ENCODE data around the gene CMSS1. TPM values are rescaled to one million over a fixed set of nuclear protein-coding genes. Genes with fewer than 3 reads are reported as not detected.

CMSS1 gene
- total RNA-seq, 1 donor from 2014 or later = 9.2 TPM

DNA sequence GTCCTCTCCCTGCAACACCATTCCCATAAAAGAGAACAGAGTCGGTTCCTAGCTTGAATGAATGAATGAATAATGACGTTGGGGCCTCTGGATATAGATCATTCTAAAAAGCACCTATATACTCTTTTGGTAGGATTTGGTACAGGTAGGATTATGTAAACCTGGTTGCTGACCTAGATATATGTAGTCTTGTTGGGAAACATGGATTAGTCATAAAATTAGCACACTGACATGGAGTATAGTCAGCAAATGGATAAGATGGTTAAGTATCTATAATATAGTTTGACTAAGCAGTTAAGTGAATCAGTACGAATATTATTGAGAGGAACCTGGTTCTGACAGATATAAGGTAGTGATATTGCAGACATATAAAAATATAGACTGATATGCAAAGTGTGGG is 154.1 kb downstream of the CMSS1 start:
- intact Hi-C loops (cut with DNase I) = no loop called here
- no peaks in the 10 kb centered on the region for H3K9me3 ChIP-seq
- peak overlapping the region; percentile 76 to 79 for H3K27ac ChIP-seq
- no peaks in the 10 kb centered on the region for H3K36me3 ChIP-seq
- TF ChIP-seq, protein P1, sequence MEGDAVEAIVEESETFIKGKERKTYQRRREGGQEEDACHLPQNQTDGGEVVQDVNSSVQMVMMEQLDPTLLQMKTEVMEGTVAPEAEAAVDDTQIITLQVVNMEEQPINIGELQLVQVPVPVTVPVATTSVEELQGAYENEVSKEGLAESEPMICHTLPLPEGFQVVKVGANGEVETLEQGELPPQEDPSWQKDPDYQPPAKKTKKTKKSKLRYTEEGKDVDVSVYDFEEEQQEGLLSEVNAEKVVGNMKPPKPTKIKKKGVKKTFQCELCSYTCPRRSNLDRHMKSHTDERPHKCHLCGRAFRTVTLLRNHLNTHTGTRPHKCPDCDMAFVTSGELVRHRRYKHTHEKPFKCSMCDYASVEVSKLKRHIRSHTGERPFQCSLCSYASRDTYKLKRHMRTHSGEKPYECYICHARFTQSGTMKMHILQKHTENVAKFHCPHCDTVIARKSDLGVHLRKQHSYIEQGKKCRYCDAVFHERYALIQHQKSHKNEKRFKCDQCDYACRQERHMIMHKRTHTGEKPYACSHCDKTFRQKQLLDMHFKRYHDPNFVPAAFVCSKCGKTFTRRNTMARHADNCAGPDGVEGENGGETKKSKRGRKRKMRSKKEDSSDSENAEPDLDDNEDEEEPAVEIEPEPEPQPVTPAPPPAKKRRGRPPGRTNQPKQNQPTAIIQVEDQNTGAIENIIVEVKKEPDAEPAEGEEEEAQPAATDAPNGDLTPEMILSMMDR (IDR thresholded peaks at IDR 0.05) = no peak
- H3K27me3 ChIP-seq = no peaks in the 10 kb centered on the region
- no peak for DNase-seq (ENCODE audit: low spot score in 2 of 2)
- no peak overlapping the region for H3K4me3 ChIP-seq
- peaks cover 3 to 16% of the 10 kb centered on the region in 2 donors for H3K4me1 ChIP-seq

DNA sequence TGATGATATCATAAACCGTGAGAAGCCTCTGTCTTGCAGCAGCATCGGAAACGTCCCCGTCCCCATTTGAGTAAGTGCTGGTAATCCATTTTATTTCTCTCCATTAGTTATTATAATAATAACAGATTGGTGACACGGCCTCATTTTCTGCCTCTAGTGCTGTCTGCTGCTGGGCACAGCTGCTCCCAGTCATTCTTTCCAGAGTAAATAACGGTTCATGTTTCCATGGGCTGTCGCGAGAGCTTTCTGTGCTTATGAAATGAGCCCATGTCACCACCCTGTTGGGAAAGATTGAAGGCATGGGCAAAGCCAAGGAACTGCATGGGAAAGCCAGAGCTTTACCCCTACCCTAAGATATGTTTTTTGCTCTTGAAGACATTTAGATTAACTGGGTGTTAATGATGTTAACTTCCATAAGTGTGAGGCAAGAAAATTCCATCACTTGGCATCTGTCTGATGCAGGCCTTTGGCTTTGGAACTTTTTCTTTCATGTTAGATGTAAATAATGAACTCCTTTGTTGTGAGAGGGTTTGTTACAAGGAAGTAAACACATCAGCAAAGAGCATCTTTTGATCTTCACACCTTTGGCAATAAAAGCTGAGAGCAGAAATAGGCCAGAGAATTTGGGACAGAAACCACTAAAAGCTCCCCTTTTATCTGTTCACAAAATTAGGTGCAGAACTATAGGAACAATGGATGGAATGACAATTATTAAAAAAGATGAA is 154.9 kb downstream of the CMSS1 start:
- DNase-seq (ENCODE audit: low spot score in 2 of 2) = peak in 1 of 2 donors; percentile 81
- Histone ChIP-seq H3K9me3 (no peaks in the 10 kb centered on the region), H3K27ac (peak overlapping the region; percentile 76 to 79), H3K4me3 (no peak overlapping the region), H3K36me3 (no peaks in the 10 kb centered on the region), H3K27me3 (no peaks in the 10 kb centered on the region), H3K4me1 (peaks cover 3 to 12% of the 10 kb centered on the region in 2 donors)
- TF ChIP-seq, protein P1 (IDR thresholded peaks at IDR 0.05) = no peak
- intact Hi-C loops (cut with DNase I) = no loop called here

DNA sequence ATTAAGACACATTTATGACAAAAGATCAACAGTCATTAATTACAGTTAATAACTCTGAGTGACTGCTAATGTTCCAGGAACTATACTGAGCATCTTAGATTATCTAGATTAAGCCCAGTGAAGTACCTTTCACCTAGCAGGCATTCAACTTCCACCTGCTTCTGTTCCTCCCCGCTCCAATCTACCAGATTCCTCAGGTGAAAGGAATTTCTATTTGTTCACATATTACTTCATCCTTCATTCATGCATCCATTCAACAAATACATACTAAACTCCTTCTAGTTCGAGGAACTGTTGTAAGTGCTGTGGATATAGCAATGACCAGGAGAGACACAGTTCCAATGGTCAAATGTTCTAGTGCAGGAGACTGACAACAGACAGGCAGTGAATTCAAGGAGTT is 157.3 kb downstream of the CMSS1 start:
- TF ChIP-seq, protein P1 (IDR thresholded peaks at IDR 0.05) = no peak
- H3K27me3 ChIP-seq = no peaks in the 10 kb centered on the region

DNA sequence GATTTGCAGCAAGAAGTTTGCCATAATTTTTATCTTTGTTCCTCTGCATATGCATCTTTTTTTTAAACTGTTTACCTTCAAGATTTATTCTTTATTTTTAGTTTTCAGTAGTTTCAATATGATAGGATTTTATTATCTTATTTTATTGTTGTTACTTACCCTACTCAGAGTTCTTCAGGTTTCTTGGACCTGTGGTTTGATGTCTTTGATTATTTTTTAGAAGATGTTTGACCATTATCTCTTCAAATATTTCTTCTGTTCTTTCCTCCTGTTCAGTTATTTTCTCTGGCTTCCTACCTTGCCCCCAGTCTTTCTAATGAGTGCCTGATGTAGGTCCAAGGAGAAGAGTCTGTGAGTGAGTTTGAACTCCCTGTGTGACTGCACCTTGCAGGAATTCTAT is 158.9 kb downstream of the CMSS1 start:
- no peaks in the 10 kb centered on the region for H3K9me3 ChIP-seq
- TF ChIP-seq, protein P1 (IDR thresholded peaks at IDR 0.05) = no peak
- no peaks in the 10 kb centered on the region for H3K36me3 ChIP-seq
- H3K4me3 ChIP-seq = no peak overlapping the region
- H3K27me3 ChIP-seq = no peaks in the 10 kb centered on the region
- intact Hi-C loops (cut with DNase I) = no loop called here
- DNase-seq (ENCODE audit: low spot score in 2 of 2) = no peak
- peaks cover 3 to 8% of the 10 kb centered on the region in 2 donors for H3K4me1 ChIP-seq
- H3K27ac ChIP-seq = no peak overlapping the region

More for the DNA sequence above, 157.3 kb downstream of the CMSS1 start:
- H3K36me3 ChIP-seq = no peaks in the 10 kb centered on the region
- peaks cover 3 to 8% of the 10 kb centered on the region in 2 donors for H3K4me1 ChIP-seq
- intact Hi-C loops (cut with DNase I) = loop anchor here (2.0 kb wide), 1 partner anchor 30 kb away; no protein-coding TSS in a partner anchor
- peak overlapping the region; percentile 76 to 79 for H3K27ac ChIP-seq
- no peak overlapping the region for H3K4me3 ChIP-seq
- H3K9me3 ChIP-seq = no peaks in the 10 kb centered on the region
- DNase-seq (ENCODE audit: low spot score in 2 of 2) = no peak

DNA sequence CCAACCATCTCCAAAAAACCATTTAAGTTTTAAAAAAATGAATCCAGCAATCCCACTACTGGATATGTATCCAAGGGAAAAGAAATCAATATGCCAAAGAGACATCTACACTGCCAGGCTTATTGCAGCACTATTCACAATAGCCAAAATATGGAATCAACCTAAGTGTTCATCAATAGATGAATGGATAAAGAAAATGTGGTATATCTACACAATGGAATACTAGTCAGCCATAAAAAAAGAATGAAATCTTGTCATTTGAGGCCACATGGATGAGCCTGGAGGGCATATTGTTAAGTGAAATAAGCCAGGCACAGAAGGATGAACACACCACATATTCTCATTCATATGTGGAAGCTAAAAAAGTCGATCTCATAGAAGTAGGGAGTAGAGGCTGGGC is 160.6 kb downstream of the CMSS1 start:
- intact Hi-C loops (cut with DNase I) = no loop called here
- TF ChIP-seq, protein P1 (IDR thresholded peaks at IDR 0.05) = no peak

More for the DNA sequence above, 160.6 kb downstream of the CMSS1 start:
- Histone ChIP-seq H3K4me3 (no peak overlapping the region), H3K27me3 (no peaks in the 10 kb centered on the region), H3K4me1 (peaks cover under 1 to 3% of the 10 kb centered on the region in 2 donors), H3K27ac (no peak overlapping the region), H3K36me3 (no peaks in the 10 kb centered on the region), H3K9me3 (no peaks in the 10 kb centered on the region)
- no peak for DNase-seq (ENCODE audit: low spot score in 2 of 2)

Data from ascending aorta (tissue), 2 donors.